Choroid plexus epithelial cell (primary cell): ENCODE data around the gene KCNMA1.

ENCODE experiments used
- DNase-seq: peaks from one replicate; pipeline ENCODE4 v3.0.0-alpha.2; 2010; ENCODE audit warnings: low read depth
- H3K4me3 ChIP-seq: 2 replicates; pipeline ENCODE4 v1.5.1; 2011; ENCODE audit warnings: low read depth, mild to moderate bottlenecking, control low read depth, low read length, moderate library complexity
- CTCF ChIP-seq: conservative IDR thresholded peaks from 2 replicates; pipeline ENCODE4 v1.5.1; 2011; ENCODE audit warnings: low read depth, mild to moderate bottlenecking, control low read depth, inconsistent platforms, low read length, moderate library complexity

KCNMA1 gene

GRCh38 chr10:77451886-77452285 is 185.7 kb downstream of the KCNMA1 start:
- no peak for DNase-seq
- TF ChIP-seq CTCF = no peak
- no peak overlapping the region for H3K4me3 ChIP-seq

- DNase-seq = no peak
- no peak overlapping the region for H3K4me3 ChIP-seq
- TF ChIP-seq CTCF = no peak
Observed at GRCh38 chr10:77448226-77448625, 189.4 kb downstream of the KCNMA1 start.

GRCh38 chr10:77446700-77447099 is 190.9 kb downstream of the KCNMA1 start:
- DNase-seq = no peak
- no peak for TF ChIP-seq CTCF
- H3K4me3 ChIP-seq = no peak overlapping the region

- no peak overlapping the region for H3K4me3 ChIP-seq
- DNase-seq = no peak
- no peak for TF ChIP-seq CTCF
Observed at GRCh38 chr10:77445547-77445946, 192.1 kb downstream of the KCNMA1 start.

GRCh38 chr10:77444041-77444440 is 193.6 kb downstream of the KCNMA1 start:
- DNase-seq = no peak
- no peak for TF ChIP-seq CTCF
- H3K4me3 ChIP-seq = no peak overlapping the region

GRCh38 chr10:77442699-77443189 is 194.9 kb downstream of the KCNMA1 start:
- TF ChIP-seq CTCF = no peak
- DNase-seq = no peak
- no peak overlapping the region for H3K4me3 ChIP-seq

- no peak for TF ChIP-seq CTCF
- no peak for DNase-seq
- H3K4me3 ChIP-seq = no peak overlapping the region
Observed at GRCh38 chr10:77441353-77442166, 196.0 kb downstream of the KCNMA1 start.
